Heart left ventricle (tissue), 16 donors: ENCODE measurements around the gene NCAPH2. TPM values are rescaled to one million over a fixed set of nuclear protein-coding genes. Genes with fewer than 3 reads are reported as not detected.

Experiments used
- ATAC-seq, 4 donors: fragments of 200-7000 bp; cut with Tn5 transposase; one replicate each; pipeline ENCODE4 v1.9.1; 2020 to 2022; ENCODE audit warnings: moderate library complexity in 4 of 4, mild to moderate bottlenecking in 3 of 4, moderate number of reproducible peaks in 1 of 4
- DNase-seq, 5 donors: peaks; one replicate each; pipeline ENCODE4 v3.0.0-alpha.2; 2020
- H3K27ac ChIP-seq, 12 donors: fragments of 200-600 bp; sonication (generic) in 4 of 12; one replicate each; pipeline versions ENCODE4 v1.5.0 to v1.8.0; 2016 to 2022; ENCODE audit warnings: mild to moderate bottlenecking in 2 of 12
- H3K27me3 ChIP-seq, 9 donors: fragments of 200-600 bp; sonication (generic) in 2 of 9; one replicate each; pipeline versions ENCODE4 v1.5.1 to v1.8.0; 2016 to 2022; ENCODE audit warnings: mild to moderate bottlenecking in 3 of 9
- H3K36me3 ChIP-seq, 9 donors: fragments of 200-600 bp; sonication (generic) in 2 of 9; one replicate each; pipeline versions ENCODE4 v1.5.0 to v1.8.0; 2018 to 2022; ENCODE audit warnings: mild to moderate bottlenecking in 2 of 9
- H3K4me1 ChIP-seq, 12 donors: fragments of 200-600 bp; sonication (generic) in 4 of 12; one replicate each; pipeline versions ENCODE4 v1.5.0 to v1.8.0; 2016 to 2022; ENCODE audit warnings: mild to moderate bottlenecking in 3 of 12
- H3K4me3 ChIP-seq, 12 donors: fragments of 200-600 bp; sonication (generic) in 4 of 12; one replicate each; pipeline versions ENCODE4 v1.5.0 to v1.8.0; 2017 to 2022; ENCODE audit warnings: mild to moderate bottlenecking in 9 of 12, moderate library complexity in 4 of 12
- H3K9me3 ChIP-seq, 12 donors: fragments of 200-600 bp; sonication (generic) in 4 of 12; one replicate each; pipeline versions ENCODE4 v1.5.0 to v1.8.0; 2016 to 2022; ENCODE audit warnings: mild to moderate bottlenecking in 1 of 12
- POLR2A ChIP-seq, 2 donors: fragments of 450-650 bp; IDR thresholded peaks; one replicate each; pipeline ENCODE4 v1.6.1; 2017; ENCODE audit warnings: antibody characterized with exemption in 2 of 2, mild to moderate bottlenecking in 2 of 2, moderate library complexity in 2 of 2
- whole genome bisulfite sequencing, 4 donors: extraction: QIAGEN DNeasy Blood & Tissue Kit in 2 of 4; methylation state at CpG; one replicate each; pipeline versions ENCODE4 v1.1.5 to v1.1.7; 2013 to 2018; 5-methylcytosine and 5-hydroxymethylcytosine counted together
- intact Hi-C, 10 donors: fragments of 100-400 bp; cut with DNase I; formaldehyde crosslinking; loops; one replicate each; pipeline versions ENCODE4 v1.11.1 to v1.14.2; 2022
- polyA plus RNA-seq, 2 donors: library from polyadenylated mRNA; stranded (reverse); fragments of 200-250 nt; gene quantifications; one replicate each; pipeline ENCODE4 v1.2.3, GENCODE V29; 2013
- total RNA-seq, 9 donors: library from RNA; depleted of rRNA in 2 of 9; stranded (reverse); fragments of >200 nt in 2 of 9; fragmentation: NEBNext Ultra II Directional in 3 of 9; extraction: Animal tissue kit (Norgen Biotek cat#: 25700) in 3 of 9; gene quantifications; one replicate each; pipeline versions ENCODE4 v1.1.0 to v1.2.4, GENCODE V29; 2016 to 2023
- TF ChIP-seq, protein P1 (sequence below), 12 donors: fragments of 200-600 bp; sonication (generic) in 4 of 12; IDR thresholded peaks; one replicate each; pipeline versions ENCODE4 v1.5.0 to v1.8.0; 2018 to 2022; ENCODE audit warnings: antibody characterized with exemption in 12 of 12, mild to moderate bottlenecking in 5 of 12
- donor health status: ischemic (EF 13 %, LVEDD 7.1; RV severe dilation, severe dysfunction).
- donor health status: healthy with polysubstance abuse.
- donor health status: DM: no; HTN: yes; CAD: no.
- donor health status: DM: no; HTN: no; CAD: no.
- donor health status: ischemic (EF 25% LVEDD 6.9; RV normal size, moderate dysfunction).
- donor health status: ischemic (EF 25% LVEDD 5.7; RV mildly dilated, moderate dysfunction).
- donor health status: healthy.
- donor health status: DM: yes; HTN: yes; CAD: no.
- donor health status: ischemic (EF 35%, LVEDD 5.7; RV mildly dilated, moderate dysfunction).
- donor health status: nonischemic (EF 11% LVEDD 7.7; RV severe dilation, severe dysfunction).
- donor health status: DM: yes; HTN: yes; CAD: no.
- donor health status: PGD.
- donor health status: ischemic (EF 29% LVEDD 5.4; RV normal size, mild dysfunction).
- donor health status: nonischemic (EF 23%, LVEDD 6.1; RV moderate dilation, normal function).

The NCAPH2 gene
- total and polyA plus RNA-seq, 11 donors, result 24.7 to 43.3 (median 28.1) TPM

DNA sequence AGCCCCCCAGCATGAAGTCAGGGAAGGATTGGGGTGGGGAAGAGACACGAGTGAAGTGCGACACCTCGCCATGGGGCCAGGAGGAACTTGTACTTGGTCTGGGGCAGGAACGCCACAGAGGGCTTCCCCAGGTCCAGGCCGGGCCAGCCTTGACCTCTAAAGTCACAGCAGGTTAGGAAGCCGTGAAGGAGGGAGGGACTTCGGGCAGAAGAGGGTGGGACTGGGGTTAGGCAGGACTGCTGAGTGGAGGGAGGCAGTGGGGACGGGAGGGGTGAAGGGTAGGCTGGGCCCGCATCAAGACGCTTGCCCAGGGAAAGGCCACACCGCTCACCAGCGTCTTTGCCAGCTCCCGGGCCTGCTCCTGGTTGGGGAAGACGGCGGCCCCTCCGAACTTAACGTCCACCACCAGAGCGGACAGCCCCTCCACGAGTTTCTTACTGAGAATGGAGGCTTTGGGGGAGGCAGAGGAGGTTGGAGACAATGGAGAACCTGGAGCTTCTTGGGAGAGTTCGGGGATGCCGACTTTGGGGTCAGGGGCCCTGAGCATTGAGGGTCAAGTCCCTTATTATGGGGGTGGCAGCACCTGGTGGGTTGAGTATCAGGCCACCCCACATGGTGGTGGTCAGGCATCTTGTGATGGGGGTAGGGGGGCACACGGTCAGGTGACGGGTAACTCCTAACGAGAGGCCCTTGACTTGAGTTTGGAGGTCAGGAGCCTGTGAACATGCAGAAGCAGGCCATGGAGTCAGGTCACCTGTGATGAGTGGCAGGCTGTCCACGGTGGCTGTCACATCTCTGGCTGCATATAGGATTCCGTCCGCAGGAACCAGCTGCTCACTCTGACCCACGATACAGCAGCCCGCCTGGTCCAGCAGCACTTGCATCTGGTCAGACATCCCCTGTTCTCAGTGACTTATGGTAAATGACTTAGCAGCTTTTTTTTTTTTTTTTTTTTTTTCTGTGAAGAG is 19.1 kb downstream of the NCAPH2 start:
- ATAC-seq (peak in 3 of 4 donors; percentile 1 to 11 (median 5)), DNase-seq (peak; percentile 63 to 88 (median 73))
- intact Hi-C loops, result loop anchor here in 4 of 10 donors (2.0 to 10.0 kb wide), 5 partner anchors 35 to 282 kb away; partner anchors contain the start of genes CHKB (in 1 of the 4), SYCE3 (in 1 of the 4) and TUBGCP6 (in 1 of the 4)
- Histone ChIP-seq H3K4me1 (peaks cover 0 to 68% (median 37%) of the 10 kb centered on the region in 12 donors), H3K27ac (peak overlapping the region; percentile 83 to 99 (median 94)), H3K9me3 (no peaks in the 10 kb centered on the region), H3K4me3 (peak overlapping the region; percentile 47 to 89 (median 74)), H3K27me3 (peaks cover 0 to 30% (median 0%) of the 10 kb centered on the region in 9 donors), H3K36me3 (peaks cover 0 to 48% (median 20%) of the 10 kb centered on the region in 9 donors)
- TF ChIP-seq, protein P1, sequence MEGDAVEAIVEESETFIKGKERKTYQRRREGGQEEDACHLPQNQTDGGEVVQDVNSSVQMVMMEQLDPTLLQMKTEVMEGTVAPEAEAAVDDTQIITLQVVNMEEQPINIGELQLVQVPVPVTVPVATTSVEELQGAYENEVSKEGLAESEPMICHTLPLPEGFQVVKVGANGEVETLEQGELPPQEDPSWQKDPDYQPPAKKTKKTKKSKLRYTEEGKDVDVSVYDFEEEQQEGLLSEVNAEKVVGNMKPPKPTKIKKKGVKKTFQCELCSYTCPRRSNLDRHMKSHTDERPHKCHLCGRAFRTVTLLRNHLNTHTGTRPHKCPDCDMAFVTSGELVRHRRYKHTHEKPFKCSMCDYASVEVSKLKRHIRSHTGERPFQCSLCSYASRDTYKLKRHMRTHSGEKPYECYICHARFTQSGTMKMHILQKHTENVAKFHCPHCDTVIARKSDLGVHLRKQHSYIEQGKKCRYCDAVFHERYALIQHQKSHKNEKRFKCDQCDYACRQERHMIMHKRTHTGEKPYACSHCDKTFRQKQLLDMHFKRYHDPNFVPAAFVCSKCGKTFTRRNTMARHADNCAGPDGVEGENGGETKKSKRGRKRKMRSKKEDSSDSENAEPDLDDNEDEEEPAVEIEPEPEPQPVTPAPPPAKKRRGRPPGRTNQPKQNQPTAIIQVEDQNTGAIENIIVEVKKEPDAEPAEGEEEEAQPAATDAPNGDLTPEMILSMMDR (IDR thresholded peaks at IDR 0.05), result no peak
- peak in 1 of 2 donors; percentile 13 for TF ChIP-seq POLR2A (IDR thresholded peaks at IDR 0.05)
- 48 to 71% (median 62%) methylated on average over 28 to 29 of the region's 29 CpGs for WGBS, 4 donors

DNA sequence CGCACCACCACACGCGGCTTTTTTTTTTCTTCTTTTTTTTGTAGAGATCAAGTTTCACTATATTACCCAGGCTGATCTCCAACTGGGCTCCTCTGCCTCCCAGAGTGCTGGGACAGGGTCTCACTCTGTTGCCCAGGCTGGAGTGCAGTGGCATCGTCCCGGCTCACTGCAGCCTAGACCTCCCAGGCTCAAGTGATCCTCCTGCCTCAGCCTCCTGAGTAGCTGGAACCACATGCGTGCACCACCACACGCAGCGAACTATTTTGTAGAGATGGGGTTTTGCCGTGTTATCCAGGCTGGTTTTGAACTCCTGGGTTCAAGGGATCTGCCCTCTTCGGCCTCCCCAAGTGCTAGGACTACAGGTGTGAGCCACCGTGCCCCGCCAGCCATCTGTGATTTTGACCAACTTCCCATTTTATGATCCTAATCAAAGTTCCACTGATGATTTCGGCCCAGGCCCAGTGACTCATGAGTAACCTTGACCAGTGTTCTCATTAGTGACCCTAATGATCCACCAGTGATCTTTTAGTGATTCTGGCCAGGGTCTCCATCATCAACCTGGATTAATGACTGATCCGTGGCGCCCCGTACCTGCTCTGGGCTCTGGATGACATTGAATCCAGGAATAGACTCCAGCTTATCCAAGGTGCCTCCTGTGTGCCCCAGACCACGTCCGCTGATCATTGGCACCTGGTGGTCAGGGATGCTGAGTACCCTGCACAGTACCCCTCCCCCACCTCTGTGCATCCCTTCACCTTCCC is 20.1 kb downstream of the NCAPH2 start:
- H3K9me3 ChIP-seq, result no peaks in the 10 kb centered on the region
- WGBS, 4 donors, result 89 to 94% (median 93%) methylated on average over 18 of the region's 18 CpGs
- peaks cover 0 to 76% (median 44%) of the 10 kb centered on the region in 12 donors for H3K4me1 ChIP-seq
- intact Hi-C loops, result loop anchor here in 4 of 10 donors (2.0 to 10.0 kb wide), 5 partner anchors 34 to 283 kb away; partner anchors contain the start of genes CHKB (in 1 of the 4), SYCE3 (in 1 of the 4) and TUBGCP6 (in 1 of the 4)
- H3K4me3 ChIP-seq, result peak overlapping the region in 3 of 12 donors; percentile 86 to 89 (median 88)
- H3K27me3 ChIP-seq, result peaks cover 0 to 38% (median 4%) of the 10 kb centered on the region in 9 donors
- ATAC-seq, result no peak
- peak in 2 of 5 donors; percentile 26 to 67 for DNase-seq
- H3K36me3 ChIP-seq, result peaks cover 0 to 38% (median 10%) of the 10 kb centered on the region in 9 donors
- TF ChIP-seq POLR2A (IDR thresholded peaks at IDR 0.05), result no peak
- TF ChIP-seq, protein P1 (IDR thresholded peaks at IDR 0.05), result no peak
- peak overlapping the region in 4 of 12 donors; percentile 94 to 98 (median 96) for H3K27ac ChIP-seq

- peak in 2 of 5 donors; percentile 44 to 62 for DNase-seq
- H3K36me3 ChIP-seq, result peaks cover 0 to 31% (median 2%) of the 10 kb centered on the region in 9 donors
- no peak for ATAC-seq
- TF ChIP-seq, protein P1 (IDR thresholded peaks at IDR 0.05), result no peak
- no peak for TF ChIP-seq POLR2A (IDR thresholded peaks at IDR 0.05)
- peak overlapping the region; percentile 78 to 98 (median 94) for H3K27ac ChIP-seq
- H3K4me1 ChIP-seq, result peaks cover 0 to 77% (median 44%) of the 10 kb centered on the region in 12 donors
- intact Hi-C loops, result loop anchor here in 3 of 10 donors (1.0 to 10.0 kb wide), 4 partner anchors 33 to 284 kb away; partner anchors contain the start of genes SYCE3 (in 1 of the 3) and TUBGCP6 (in 1 of the 3)
- H3K9me3 ChIP-seq, result no peaks in the 10 kb centered on the region
- H3K27me3 ChIP-seq, result peaks cover 0 to 45% (median 4%) of the 10 kb centered on the region in 9 donors
- WGBS, 4 donors, result 59 to 64% (median 62%) methylated on average over 7 to 15 of the region's 15 CpGs
- peak overlapping the region; percentile 48 to 89 (median 72) for H3K4me3 ChIP-seq
Observed at GRCh38 chr22:50528682-50529415, 20.8 kb downstream of the NCAPH2 start.
